Endothelial cell of hepatic sinusoid (primary cell): ENCODE data around the gene MAD2L1.

Experiments used
- in situ Hi-C: cut with HindIII; loops from 2 replicates; pipeline ENCODE4 v1.10.0; 2017; ENCODE audit warnings: low sequenced_read_pairs

MAD2L1 gene

GRCh38 chr4:120007191-120007871, 59.3 kb downstream of the MAD2L1 start:
- in situ Hi-C loops, result no loop called here
